NCI-H748 (cell line): ENCODE measurements around the gene PRRT4.

Experiments used
- DNase-seq: peaks from one replicate; lab custom pipeline; 2025; ENCODE audit not compliant: unreplicated experiment; lab: John Stamatoyannopoulos, UW

PRRT4 gene

DNA sequence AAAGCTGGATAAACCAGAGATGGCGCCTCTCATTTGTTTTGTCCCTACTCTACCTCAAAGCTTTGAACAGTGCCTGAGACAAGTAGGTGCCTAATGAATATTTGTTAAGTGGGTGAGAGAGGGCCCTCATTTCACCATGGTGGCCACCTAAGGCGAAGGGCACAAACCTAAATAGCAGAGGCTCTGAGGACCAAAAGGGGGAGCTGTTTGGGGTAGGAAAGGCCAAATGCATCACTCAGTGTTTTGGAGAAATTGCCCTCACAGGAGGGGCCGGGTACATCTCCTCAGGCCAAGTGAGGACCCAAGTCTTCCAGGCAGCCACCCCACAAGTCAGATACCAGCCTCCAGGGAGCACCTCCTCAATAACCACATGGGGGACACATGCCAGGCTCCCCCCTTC lies 34.3 kb upstream of the PRRT4 start:
- no peak for DNase-seq

DNA sequence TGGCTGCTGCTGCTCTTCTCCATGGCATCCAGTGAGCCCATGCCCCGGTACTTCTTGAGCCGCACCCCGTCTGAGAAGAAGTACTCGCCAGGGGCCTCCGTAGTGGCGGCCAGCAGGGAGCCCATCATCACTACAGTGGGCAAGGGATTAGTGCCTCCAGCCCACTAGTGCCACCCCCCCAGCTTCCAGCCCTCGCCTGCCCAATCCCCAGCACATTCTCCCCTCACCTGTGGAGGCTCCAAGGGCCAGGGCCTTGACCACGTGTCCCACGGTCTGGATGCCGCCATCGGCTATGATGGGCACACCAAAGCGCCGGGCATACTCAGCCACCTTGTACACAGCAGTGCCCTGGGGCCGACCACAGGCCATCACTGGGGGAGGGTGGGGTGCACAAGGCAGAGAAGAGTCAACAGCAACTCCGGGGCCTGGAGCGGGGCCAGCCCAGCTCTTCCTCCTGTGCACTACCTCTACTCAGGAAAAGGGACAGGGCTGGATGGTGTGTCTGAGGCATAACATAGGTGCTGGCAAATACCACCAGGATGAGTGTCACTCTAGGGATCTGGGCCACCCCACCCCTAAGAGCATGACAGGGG lies 33.5 kb upstream of the PRRT4 start:
- no peak for DNase-seq

DNA sequence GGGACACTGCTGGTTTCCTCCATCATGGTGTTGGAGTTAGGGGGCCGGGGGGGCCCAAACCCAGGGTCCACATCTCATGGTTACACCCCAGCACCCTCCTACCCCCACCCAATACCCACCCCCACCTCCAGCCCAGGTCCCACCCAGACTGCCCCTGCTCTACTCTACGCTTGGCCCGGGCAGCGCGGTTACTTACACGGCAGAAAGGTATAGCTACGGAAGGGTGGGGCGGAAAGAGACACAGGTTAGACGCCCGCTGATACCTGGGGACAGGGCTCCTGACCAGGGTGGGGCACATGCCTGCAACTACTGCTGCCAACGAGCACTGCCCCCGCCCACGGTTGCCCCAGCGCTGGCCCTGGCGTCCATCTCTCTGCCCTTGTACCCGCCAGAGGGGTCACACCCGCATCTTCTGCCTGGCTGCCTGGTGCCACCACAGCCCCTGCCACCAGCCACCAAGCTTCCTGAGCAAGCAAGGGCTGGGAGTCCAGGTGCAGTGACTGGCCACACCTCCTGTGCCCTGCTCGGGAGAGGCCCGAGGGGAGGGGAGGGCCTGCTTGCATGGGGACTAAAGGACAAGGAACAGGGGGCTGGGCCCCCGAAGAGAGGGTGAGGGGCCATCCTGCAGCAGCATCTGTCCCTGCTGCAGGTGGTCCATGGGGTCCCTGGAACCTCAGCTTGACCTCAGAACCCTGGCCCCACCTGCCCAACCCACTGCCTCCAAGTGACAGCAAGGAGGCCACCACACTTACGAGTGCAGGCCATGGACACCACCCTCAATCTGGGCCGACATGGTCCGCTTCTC lies 32.2 kb upstream of the PRRT4 start:
- no peak for DNase-seq

DNA sequence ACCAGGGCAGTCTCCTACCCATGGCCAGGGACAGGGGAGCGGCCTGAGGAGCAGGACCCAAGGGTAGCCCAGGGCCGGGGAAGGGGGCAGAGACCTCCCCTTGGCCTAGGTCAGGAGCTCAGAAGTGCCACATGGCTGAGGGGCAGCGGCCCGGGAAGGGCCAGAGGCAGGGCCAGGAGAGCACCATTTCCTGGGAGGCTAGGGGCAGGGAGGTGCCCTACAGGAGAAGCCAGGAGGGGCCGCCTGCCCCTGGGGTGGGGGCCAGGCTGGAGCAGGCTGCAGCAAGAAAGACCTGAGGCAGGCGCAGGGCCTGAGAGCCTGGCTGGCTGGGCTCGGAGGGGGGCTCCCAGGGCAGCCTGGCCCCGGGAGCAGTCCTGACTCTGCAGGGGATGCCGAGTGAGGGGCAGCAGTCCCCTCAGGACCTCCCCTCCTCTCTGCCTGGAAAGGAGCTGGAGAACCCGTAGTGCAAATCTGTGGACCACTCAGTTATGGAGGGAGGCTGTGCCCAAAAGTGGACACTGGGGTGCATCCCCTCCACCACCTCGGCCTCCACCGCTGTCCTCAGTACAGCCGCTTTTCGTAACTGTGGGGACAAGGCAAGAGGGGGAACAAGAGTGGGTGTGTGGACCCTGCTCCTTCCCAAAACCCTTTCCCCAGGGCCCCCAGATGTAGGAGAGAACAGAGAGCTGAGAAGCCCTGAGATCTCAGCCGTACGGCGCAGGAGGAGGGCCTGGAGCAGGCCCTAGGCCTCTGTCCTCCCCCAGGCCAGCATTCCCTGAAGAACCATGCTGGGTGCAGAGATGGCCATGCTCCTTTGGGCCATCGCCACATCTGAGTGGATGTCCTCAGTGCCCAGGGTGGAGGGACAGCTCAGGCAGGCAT lies 31.2 kb upstream of the PRRT4 start:
- DNase-seq = no peak

DNA sequence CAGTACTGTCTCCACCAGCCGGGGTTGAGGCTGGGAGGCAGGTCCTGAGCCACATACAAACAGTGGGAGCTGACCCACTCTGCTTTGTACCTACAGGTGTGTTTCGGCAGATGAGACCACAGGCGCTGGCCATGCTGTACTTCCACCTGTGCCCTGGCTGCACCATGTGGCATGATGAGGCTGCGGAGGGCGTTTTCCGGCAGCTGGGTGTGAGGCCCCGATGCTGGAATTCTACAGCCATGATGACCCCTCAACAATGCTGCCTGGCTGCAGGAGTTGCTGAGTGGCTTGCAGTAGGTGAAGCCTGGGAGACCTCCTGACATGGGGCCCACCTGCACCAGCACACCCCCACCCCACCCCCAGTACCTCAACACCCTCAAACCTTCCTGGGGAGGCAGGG lies 30.3 kb upstream of the PRRT4 start:
- DNase-seq = no peak

DNA sequence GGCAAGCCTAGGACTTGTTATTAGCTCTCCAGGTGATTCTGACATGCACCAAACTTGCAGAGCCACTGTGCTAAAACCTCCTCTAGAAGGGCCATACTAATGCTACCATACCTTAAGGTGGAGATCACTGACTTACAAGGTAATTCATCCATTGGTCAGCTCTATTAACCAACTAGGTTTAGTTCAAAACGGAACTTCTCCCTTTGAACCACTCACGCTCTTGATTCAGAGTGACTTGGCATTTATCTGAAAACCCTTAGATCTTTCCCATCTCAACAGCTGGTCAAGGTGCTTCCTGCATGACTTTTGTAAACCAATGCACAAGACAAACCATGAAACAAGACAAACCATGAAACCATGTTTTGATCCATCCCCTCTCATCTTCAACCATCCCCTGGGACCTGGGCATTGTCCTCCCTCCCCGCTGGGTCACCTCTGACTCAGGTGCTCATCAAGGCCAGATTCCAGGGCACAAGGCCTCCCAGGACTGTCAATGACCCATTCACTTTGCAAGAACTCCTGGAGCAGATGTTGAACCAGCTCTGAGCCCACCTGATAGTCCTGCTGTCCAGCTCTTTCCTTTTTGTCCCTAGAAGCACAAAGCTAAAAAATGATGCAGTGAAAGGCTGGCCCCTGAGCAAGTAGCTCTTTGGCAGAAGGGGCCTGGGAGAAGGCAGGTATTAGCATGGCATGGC lies 29.5 kb upstream of the PRRT4 start:
- no peak for DNase-seq

DNA sequence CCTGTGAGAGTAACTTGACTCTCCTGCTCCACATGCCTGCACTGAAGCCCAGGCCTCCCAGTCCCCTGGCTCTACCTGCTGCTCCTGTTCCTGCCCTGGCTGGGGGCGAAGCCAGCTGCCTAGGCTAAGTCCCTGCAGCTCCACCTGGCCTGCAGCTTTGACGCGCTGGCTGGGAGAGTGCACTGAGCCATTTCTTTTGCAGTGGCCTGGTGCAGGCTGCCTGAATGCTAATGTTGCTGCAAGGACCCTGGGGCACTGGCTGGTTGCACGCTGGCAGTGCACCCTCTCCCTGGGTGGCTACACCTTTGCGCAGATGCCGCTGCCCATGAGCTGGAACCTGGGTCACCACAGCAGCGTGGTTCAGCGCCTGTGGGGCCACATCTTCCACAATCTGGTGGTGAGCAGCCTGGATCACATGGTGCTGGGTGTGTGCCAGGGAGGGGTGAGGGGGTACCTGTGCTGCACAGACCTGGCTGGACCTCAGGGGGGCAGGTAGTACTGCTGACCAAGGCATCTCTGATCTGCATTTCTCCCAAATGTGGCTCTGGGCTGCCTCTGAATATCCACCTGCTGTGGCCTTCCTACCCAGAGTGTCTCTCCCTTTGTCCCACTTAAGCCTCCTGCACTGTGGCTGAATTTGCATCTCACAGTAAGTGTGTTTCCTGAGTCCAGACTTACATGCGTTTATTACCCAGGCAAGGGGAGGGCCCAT lies 28.3 kb upstream of the PRRT4 start:
- DNase-seq = no peak

DNA sequence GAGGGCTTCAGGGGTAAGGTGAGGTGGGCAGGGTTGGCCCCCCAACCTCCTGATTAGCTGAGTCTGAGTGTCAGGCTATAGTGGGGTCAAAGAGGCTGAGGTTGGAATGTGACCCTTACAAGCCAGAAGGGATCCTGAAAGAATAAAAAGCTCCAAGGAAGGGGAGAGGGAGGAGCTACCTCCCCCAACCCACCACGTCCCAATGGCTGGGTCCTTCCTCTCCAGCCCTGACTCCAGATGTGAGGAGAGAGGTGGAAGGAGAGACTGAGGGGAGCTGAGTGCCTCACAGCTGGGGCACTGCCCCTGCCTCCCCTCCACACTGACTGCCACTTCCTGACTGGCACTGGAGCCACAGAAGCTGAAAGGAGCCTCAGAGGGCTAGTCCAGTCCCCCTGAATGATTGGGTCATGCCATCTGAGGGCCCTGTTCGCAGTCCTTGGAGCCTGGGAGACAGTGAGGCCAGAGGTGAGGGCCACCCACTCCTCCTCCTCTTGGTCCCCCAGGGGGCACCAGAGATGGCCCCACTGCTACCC lies 27.7 kb upstream of the PRRT4 start:
- no peak for DNase-seq

DNA sequence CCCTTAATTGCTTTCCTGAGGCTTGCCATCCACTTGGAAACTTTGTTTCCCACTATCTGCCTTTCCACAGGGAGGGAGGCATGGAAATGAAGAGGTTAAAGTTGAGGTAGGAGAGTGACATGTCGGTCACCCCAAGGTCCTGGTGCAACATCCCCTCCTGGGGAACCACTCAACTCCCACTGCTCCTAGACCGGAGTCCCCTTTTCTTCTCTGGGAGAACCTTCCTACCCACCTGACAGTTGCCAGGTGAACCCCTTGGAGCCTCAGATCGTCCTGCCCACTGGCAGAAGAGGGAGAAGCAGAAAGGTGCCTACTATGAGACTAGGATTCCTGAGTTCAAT lies 26.6 kb upstream of the PRRT4 start:
- DNase-seq = no peak

DNA sequence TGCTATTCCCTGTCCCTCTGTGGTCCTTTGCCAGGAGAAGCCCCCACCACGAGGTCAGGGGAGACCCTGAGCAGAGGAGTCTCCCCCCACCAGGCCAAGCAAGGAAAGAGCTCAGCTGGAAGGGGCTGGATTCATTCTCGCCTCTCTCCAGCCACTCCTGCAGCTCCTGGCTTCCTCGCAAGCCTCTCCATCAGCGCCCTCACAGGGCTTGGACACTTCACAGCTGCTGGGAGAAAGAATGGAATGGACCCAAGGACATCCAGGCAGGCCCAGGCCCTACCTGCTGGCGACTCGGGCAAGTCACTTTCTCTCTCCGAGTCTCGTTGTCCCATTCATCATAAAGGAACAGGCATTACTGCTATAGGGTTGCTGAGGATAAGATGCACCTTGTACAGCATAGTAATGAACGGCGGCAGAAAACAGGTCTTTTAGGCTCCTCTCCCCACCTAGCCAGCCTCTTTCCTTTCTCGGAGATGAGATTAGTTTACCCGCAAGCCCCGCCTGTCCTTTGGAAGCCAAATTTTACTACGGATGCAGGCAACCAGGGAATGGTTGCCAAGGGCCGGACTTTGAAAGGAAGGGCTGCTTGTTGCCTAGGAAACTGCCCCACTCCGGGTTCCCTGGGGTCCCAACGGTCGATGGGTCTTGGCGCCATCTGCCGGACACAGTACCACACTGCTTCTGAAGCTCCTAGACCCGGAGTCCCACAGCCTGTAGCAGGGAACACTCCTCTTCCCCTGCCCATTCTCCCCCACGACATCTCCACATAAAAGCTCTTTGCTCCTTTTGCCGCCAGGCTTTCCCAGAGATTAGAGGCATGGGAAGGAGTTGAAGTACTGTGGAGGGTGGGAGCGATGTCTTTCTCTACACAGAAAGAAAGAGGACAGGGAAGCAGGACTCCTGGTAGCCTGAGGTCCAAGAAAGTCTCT lies 26.0 kb upstream of the PRRT4 start:
- DNase-seq = peak; percentile 90

DNA sequence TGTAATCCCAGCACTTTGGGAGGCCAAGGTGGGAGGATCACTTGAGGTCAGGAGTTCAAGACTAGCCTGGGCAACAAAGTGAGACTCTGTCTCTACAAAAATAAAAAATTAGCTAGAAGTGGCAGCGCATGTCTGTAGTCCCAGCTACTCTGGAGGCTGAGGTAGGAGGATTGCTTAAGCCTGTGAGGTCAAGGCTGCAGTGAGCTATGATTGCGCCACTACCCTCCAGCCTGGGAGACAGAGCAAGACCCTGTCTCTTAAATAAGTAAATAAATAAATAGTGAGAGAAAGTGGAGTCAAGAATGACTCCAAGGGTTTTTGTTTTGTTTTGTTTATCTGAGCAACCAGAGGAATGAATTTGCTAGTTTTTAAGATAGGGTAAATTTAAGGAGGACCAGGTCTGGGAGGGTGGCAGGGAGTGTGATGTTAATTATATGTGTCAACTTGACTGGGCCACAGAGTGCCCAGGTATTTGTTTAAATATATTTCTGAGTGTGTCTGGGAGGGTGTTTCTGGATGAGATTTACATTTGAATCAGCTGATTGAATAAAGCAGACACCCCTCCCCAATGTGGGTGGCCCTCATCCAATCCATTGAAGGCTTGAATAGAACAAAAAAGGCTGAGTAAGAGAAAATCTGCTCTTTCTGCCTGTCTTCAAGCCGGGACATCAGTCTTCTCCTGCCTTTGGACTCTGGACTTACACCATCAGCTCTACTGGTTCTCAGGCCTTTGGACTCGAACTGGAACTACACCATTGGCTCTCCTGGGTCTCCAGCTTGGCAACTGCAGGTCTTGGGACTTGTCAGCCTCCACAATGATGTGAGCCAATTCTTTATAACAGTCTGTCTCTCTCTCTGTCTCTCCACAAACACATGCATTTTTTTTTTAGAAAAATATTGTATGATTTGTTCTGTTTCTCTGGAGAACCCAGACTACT lies 24.8 kb upstream of the PRRT4 start:
- no peak for DNase-seq

DNA sequence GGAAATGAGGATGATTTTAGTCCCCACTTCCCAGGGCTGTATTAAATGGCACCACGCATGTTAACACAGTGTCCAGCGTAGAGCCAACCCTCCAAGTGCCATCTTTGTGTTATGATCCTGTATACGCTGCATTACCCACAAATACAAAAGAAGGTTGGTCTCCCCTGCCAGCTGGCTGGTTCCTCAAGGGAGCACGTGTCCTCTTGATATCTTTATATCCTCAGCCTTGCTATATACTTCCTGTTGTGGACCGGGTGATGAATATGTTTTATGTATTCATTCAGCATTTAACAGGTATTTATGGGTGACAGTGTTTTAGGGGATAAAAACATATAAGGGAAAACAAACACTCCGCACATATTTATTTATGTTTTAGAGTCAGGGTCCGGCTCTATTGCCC lies 23.2 kb upstream of the PRRT4 start:
- DNase-seq = no peak

DNA sequence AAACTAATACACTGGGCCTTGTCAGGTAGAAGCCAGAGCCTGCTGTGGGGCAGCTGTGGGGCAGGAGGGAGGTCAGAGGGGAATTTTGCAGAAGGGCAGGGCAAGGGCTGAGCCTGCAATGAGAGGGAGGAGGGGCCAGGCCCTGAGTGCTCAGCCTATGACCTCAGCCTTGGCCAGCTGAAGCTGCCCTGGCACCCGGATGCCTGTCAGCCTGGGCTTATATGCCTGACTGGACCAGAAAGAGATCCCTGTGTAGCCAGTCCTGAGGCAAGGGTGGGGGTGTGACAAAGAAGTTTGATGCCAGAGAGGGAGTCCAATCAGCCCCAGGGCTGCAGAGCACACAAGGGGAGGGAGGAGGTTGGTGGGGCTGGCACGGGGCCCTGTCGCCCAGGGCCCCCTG lies 22.3 kb upstream of the PRRT4 start:
- DNase-seq = no peak

DNA sequence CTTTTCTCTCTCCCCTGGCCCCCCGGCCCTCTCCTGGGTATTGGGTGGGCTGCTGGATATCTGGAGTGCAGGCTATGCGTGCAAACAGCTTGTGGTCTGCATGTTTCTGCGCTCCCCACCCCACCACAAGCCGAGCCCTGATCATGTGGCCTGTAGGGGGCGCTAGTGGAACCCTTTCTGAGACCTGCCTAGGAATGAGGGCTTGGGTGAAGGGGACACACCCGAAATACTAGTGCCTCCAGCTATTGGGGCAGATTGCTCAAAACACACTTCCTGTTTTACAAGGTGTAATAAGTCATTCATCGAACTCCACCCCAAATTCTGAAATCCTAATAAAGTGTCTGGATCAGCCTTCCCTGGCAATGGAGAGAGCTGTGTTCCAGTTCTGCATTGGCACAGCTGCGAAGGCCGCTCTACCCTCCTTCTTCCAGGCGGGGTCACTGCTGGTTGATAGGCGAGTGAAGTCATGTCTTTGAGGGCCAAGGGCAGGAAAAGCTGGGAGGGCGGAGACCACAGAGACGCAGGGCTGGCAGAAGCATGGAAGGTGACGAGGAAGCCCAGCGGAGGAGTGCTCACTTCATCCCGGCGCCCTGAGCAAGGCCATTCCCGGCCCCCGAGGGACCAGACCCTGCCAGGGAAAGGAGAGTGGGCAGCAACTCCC lies 19.8 kb upstream of the PRRT4 start:
- peak; percentile 22 for DNase-seq

DNA sequence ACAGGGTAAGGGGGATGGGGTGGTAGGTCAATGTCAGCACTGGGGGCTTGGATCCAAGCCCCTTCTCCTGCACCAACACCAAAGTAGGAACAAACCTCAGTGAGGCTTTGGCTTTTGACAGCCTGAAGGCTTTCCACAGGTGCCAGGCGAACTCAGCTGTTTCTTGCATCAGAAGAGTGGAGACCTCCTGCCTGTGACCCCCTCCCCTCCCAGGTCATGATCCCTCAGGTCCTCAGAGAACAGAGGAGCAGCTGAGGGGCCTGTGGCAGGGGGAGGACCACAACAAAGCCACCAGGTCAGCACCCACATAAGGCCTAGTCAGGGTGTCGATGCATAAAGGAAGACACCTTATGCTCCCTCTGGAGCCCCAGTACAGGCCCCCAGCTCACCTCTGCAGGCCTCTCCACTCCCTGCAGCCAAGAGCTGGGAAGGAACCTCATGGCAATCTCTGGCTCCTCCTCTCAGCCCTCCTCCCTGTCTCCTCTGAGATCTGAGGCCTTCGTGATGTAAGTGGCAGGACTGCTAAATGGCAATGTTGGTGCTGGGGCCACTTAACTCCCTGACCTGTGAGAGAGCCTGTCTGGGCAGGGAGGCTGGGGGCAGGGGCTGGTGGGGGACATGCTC lies 19.1 kb upstream of the PRRT4 start:
- DNase-seq = no peak

DNA sequence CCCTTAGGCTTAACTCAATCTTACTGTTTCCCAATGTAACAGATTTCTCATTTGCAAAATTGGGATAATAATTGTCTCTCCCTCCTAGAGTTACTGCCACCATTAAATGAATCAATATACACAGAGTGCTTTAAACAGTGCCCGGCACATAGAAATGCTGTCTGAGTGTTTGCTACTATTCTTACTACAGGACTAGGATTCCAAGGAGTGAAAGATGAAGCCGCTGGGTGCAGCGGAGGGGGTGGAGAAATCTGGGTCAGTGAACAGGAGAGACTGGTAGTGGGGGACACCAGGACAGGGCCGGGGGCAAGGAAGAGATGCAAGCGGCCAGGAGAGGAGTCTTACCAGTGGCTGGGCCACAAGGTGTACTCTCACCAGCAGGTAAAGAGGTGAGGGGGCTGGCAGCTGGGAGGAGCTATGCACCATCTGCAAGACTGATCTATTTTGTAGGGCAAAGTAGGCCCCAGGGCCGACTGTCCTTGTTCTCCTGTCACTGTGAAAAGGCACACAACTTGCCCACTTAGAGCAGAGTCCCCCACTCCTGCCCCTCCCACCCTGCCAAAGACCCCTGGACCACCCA lies 18.5 kb upstream of the PRRT4 start:
- no peak for DNase-seq

DNA sequence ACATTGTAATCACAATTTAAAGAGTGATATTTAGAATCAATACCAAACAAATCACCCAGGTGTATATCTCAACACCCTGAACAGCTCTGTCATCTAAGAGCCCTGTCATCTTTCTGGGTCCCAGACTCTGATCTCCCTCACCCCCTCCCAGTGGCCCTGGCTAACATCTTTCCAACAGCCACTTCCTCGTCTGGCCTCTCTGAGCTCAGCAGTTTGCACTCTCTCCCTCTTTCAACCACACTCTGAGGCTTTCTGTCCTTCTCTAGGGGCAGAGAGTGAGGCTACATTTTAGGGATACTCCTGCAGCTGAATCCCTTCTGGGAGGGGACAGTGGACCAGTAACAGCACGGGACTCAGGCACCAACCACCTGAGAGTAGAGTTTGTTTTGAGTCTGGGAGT lies 17.1 kb upstream of the PRRT4 start:
- no peak for DNase-seq
